Fibroblast of lung (primary cell): Measurements from ENCODE around the gene CACNA1H. TPM values are rescaled to one million over a fixed set of nuclear protein-coding genes. Genes with fewer than 3 reads are reported as not detected.

Experiments
- DNase-seq, 2 donors: peaks; one replicate each; pipeline versions ENCODE4 v3.0.0 to v3.0.0-alpha.2; 2010; ENCODE audit warnings: low read depth in 2 of 2
- H2AFZ ChIP-seq: 2 replicates; pipeline ENCODE4 v1.5.1; 2012; ENCODE audit warnings: low read length, control low read depth, inconsistent platforms
- H3K27ac ChIP-seq: 2 replicates; pipeline ENCODE4 v1.5.1; 2011; ENCODE audit warnings: low read length, control low read depth; ENCODE audit not compliant: insufficient read depth
- H3K27me3 ChIP-seq: 2 replicates; pipeline ENCODE4 v1.5.1; 2011; ENCODE audit warnings: mild to moderate bottlenecking, low read length; ENCODE audit not compliant: control insufficient read depth, insufficient read depth
- H3K36me3 ChIP-seq: 2 replicates; pipeline ENCODE4 v1.5.1; 2011; ENCODE audit warnings: low read length; ENCODE audit not compliant: control insufficient read depth, insufficient read depth
- H3K4me1 ChIP-seq: 2 replicates; pipeline ENCODE4 v1.5.1; 2011; ENCODE audit warnings: low read length; ENCODE audit not compliant: control insufficient read depth, insufficient read depth; ENCODE audit errors: extremely low read depth
- H3K4me2 ChIP-seq: 2 replicates; pipeline ENCODE4 v1.5.1; 2011; ENCODE audit warnings: low read length, control low read depth; ENCODE audit not compliant: insufficient read depth; ENCODE audit errors: extremely low read depth
- H3K4me3 ChIP-seq, 4 experiments: fragments of 200-600 bp in 1 of 4; sonication (generic) in 1 of 4; replicated peaks in 1 of 4; 2 replicates each; pipeline ENCODE4 v1.5.1; 2011 to 2016; ENCODE audit warnings: low read length in 4 of 4, low read depth in 3 of 4, mild to moderate bottlenecking in 3 of 4, control low read depth in 2 of 4, inconsistent platforms in 1 of 4, mixed read lengths in 1 of 4; ENCODE audit not compliant: insufficient read depth in 1 of 4; ENCODE audit errors: control extremely low read depth in 1 of 4
- H3K79me2 ChIP-seq: 2 replicates; pipeline ENCODE4 v1.5.1; 2012; ENCODE audit warnings: mild to moderate bottlenecking, low read length, inconsistent platforms; ENCODE audit not compliant: control insufficient read depth, insufficient read depth
- H3K9ac ChIP-seq: 2 replicates; pipeline ENCODE4 v1.5.1; 2011; ENCODE audit warnings: mild to moderate bottlenecking, low read length, control low read depth; ENCODE audit not compliant: insufficient read depth
- H3K9me3 ChIP-seq: 2 replicates; pipeline ENCODE4 v1.5.1; 2012; ENCODE audit warnings: low read depth, low read length; ENCODE audit not compliant: control insufficient read depth, insufficient read depth
- H4K20me1 ChIP-seq: 2 replicates; pipeline ENCODE4 v1.5.1; 2011; ENCODE audit warnings: low read length; ENCODE audit not compliant: control insufficient read depth, insufficient read depth; ENCODE audit errors: extremely low read depth
- CTCF ChIP-seq, 2 donors: IDR thresholded peaks in 1 of 2; conservative IDR thresholded peaks in 1 of 2; 1 replicate in 1 of 2; 2 replicates in 1 of 2; pipeline ENCODE4 v1.5.1; 2011 to 2012; ENCODE audit warnings: low read length in 2 of 2, control low read depth in 1 of 2, inconsistent platforms in 1 of 2, low read depth in 1 of 2, mild to moderate bottlenecking in 1 of 2
- EZH2 ChIP-seq: IDR thresholded peaks from 2 replicates; pipeline ENCODE4 v1.5.1; 2012; ENCODE audit warnings: low read length, control low read depth, mild to moderate bottlenecking; ENCODE audit errors: missing control alignments
- polyA plus RNA-seq, 2 donors: library from polyadenylated mRNA; depleted of rRNA in 1 of 2; stranded (reverse) in 1 of 2; unstranded in 1 of 2; fragments of >200 nt; gene quantifications; 2 replicates each; pipeline ENCODE4 v1.2.1, GENCODE V29; 2011 to 2012; ENCODE audit warnings: missing spikeins in 1 of 2
- total RNA-seq: library from RNA; depleted of rRNA; stranded (reverse); fragments of >200 nt; gene quantifications from 2 replicates; pipeline ENCODE4 v1.2.1, GENCODE V29; 2014

Gene CACNA1H
- total and polyA plus RNA-seq, 2 donors (not counting 1 experiment from before 2014, with no cell fraction given) = 1.2 to 10.5 TPM

- TF ChIP-seq EZH2 = no peak
- TF ChIP-seq CTCF (conservative IDR thresholded peaks at IDR 0.05 in 1 of 2, IDR thresholded peaks at IDR 0.05 in 1 of 2; ENCODE audit: low read depth in 1 of 2, low read length in 2 of 2) = no peak
Measured at GRCh38 chr16:1170076-1170418, 17.1 kb downstream of the CACNA1H start.

GRCh38 chr16:1171001-1171400, 18.1 kb downstream of the CACNA1H start:
- H3K9ac ChIP-seq = no peak overlapping the region
- no peak for DNase-seq
- H3K36me3 ChIP-seq = no peaks in the 10 kb centered on the region
- no peaks in the 10 kb centered on the region for H3K4me1 ChIP-seq
- no peaks in the 10 kb centered on the region for H3K9me3 ChIP-seq
- H3K27ac ChIP-seq = no peak overlapping the region
- H2AFZ ChIP-seq = no peak overlapping the region
- H3K27me3 ChIP-seq = no peaks in the 10 kb centered on the region
- H3K4me3 ChIP-seq = no peak overlapping the region
- TF ChIP-seq EZH2 (no peak), CTCF (conservative IDR thresholded peaks at IDR 0.05 in 1 of 2, IDR thresholded peaks at IDR 0.05 in 1 of 2; ENCODE audit: low read depth in 1 of 2, low read length in 2 of 2) (no peak)
- no peaks in the 10 kb centered on the region for H3K79me2 ChIP-seq
- H4K20me1 ChIP-seq = no peaks in the 10 kb centered on the region
- H3K4me2 ChIP-seq = no peak overlapping the region

More at GRCh38 chr16:1170076-1170418, 17.1 kb downstream of the CACNA1H start:
- Histone ChIP-seq H3K4me1 (no peaks in the 10 kb centered on the region), H3K9me3 (no peaks in the 10 kb centered on the region), H3K27ac (no peak overlapping the region), H2AFZ (no peak overlapping the region), H3K9ac (no peak overlapping the region), H3K4me2 (no peak overlapping the region), H4K20me1 (no peaks in the 10 kb centered on the region), H3K79me2 (no peaks in the 10 kb centered on the region), H3K27me3 (no peaks in the 10 kb centered on the region), H3K4me3 (no peak overlapping the region), H3K36me3 (no peaks in the 10 kb centered on the region)
- DNase-seq = no peak

- Histone ChIP-seq H4K20me1 (no peaks in the 10 kb centered on the region), H2AFZ (no peak overlapping the region), H3K9ac (no peak overlapping the region), H3K4me1 (no peaks in the 10 kb centered on the region), H3K4me3 (no peak overlapping the region), H3K9me3 (no peaks in the 10 kb centered on the region), H3K36me3 (no peaks in the 10 kb centered on the region), H3K27me3 (no peaks in the 10 kb centered on the region), H3K27ac (no peak overlapping the region), H3K4me2 (no peak overlapping the region), H3K79me2 (no peaks in the 10 kb centered on the region)
- no peak for DNase-seq
- TF ChIP-seq EZH2 (no peak), CTCF (conservative IDR thresholded peaks at IDR 0.05 in 1 of 2, IDR thresholded peaks at IDR 0.05 in 1 of 2; ENCODE audit: low read depth in 1 of 2, low read length in 2 of 2) (no peak)
Measured at GRCh38 chr16:1171854-1172428, 19.0 kb downstream of the CACNA1H start.
